Neural progenitor cell (in vitro differentiated cells): Measurements from ENCODE around the gene POR. TPM values are rescaled to one million over a fixed set of nuclear protein-coding genes. Genes with fewer than 3 reads are reported as not detected.

Source experiments
- DNase-seq: peaks from one replicate; pipeline ENCODE4 v3.0.0-alpha.2; 2016; ENCODE audit warnings: low spot score
- H2AFZ ChIP-seq: fragments of 200-600 bp; sonication (generic); replicated peaks from 2 replicates; pipeline ENCODE4 v1.6.1; 2016; ENCODE audit warnings: antibody characterized with exemption
- H3F3A ChIP-seq: fragments of 200-600 bp; sonication (generic); 2 replicates; pipeline ENCODE4 v1.6.1; 2016; ENCODE audit warnings: antibody characterized with exemption, low read depth
- H3K27ac ChIP-seq: fragments of 200-600 bp; sonication (generic); 2 replicates; pipeline ENCODE4 v1.5.1; 2016; ENCODE audit warnings: mild to moderate bottlenecking
- H3K27me3 ChIP-seq: fragments of 200-600 bp; sonication (generic); 2 replicates; pipeline ENCODE4 v1.6.1; 2016; ENCODE audit warnings: mild to moderate bottlenecking, moderate library complexity
- H3K36me3 ChIP-seq: fragments of 200-600 bp; sonication (generic); 2 replicates; pipeline ENCODE4 v1.5.1; 2016
- H3K4me1 ChIP-seq: fragments of 200-600 bp; sonication (generic); 2 replicates; pipeline ENCODE4 v1.6.1; 2016; ENCODE audit warnings: mixed run types
- H3K4me2 ChIP-seq: fragments of 200-600 bp; sonication (generic); 2 replicates; pipeline ENCODE4 v1.6.1; 2016
- H3K4me3 ChIP-seq: fragments of 200-600 bp; sonication (generic); 2 replicates; pipeline ENCODE4 v1.5.1; 2016
- H3K79me2 ChIP-seq: fragments of 200-600 bp; sonication (generic); 2 replicates; pipeline ENCODE4 v1.6.1; 2016; ENCODE audit warnings: low read depth
- H3K9ac ChIP-seq: fragments of 200-600 bp; sonication (generic); 2 replicates; pipeline ENCODE4 v1.6.1; 2016
- H3K9me3 ChIP-seq: fragments of 200-600 bp; sonication (generic); 2 replicates; pipeline ENCODE4 v1.5.1; 2016; ENCODE audit warnings: low read depth
- H4K20me1 ChIP-seq: fragments of 200-600 bp; sonication (generic); 2 replicates; pipeline ENCODE4 v1.6.1; 2016; ENCODE audit warnings: low read depth
- H3K27ac Mint-ChIP-seq: 3 replicates; pipeline ENCODE4 v1.8.0; 2021; ENCODE audit warnings: mixed read lengths
- H3K27me3 Mint-ChIP-seq: 2 replicates; pipeline ENCODE4 v1.8.0; 2022; ENCODE audit warnings: low read depth, mild to moderate bottlenecking, inconsistent platforms, moderate library complexity, mixed read lengths; ENCODE audit not compliant: insufficient read depth
- H3K36me3 Mint-ChIP-seq: 3 replicates; pipeline ENCODE4 v1.8.0; 2021; ENCODE audit warnings: mixed read lengths
- H3K4me1 Mint-ChIP-seq: 3 replicates; pipeline ENCODE4 v1.8.0; 2021; ENCODE audit warnings: mixed read lengths
- H3K4me3 Mint-ChIP-seq: 3 replicates; pipeline ENCODE4 v1.8.0; 2021; ENCODE audit warnings: mild to moderate bottlenecking, moderate library complexity, mixed read lengths
- H3K9me3 Mint-ChIP-seq: 3 replicates; pipeline ENCODE4 v1.8.0; 2020; ENCODE audit warnings: mixed read lengths
- CTCF ChIP-seq: fragments of 200-600 bp; sonication (generic); IDR thresholded peaks from 2 replicates; pipeline ENCODE4 v1.5.1; 2017; ENCODE audit warnings: antibody characterized with exemption, mild to moderate bottlenecking
- EZH2 ChIP-seq: fragments of 200-600 bp; sonication (generic); IDR thresholded peaks from 2 replicates; pipeline ENCODE4 v1.6.1; 2017; ENCODE audit warnings: antibody characterized with exemption, mild to moderate bottlenecking, moderate library complexity
- EZH2phosphoT487 ChIP-seq: fragments of 200-600 bp; sonication (generic); IDR thresholded peaks from 2 replicates; pipeline ENCODE4 v1.6.1; 2017; ENCODE audit warnings: antibody characterized with exemption
- total RNA-seq: library from RNA; depleted of rRNA; stranded (reverse); fragments of >200 nt; gene quantifications from 2 replicates; pipeline ENCODE4 v1.2.3, GENCODE V29; 2015; ENCODE audit warnings: low replicate concordance

POR gene
- total RNA-seq, 1 donor from 2014 or later: 38.6 TPM

DNA sequence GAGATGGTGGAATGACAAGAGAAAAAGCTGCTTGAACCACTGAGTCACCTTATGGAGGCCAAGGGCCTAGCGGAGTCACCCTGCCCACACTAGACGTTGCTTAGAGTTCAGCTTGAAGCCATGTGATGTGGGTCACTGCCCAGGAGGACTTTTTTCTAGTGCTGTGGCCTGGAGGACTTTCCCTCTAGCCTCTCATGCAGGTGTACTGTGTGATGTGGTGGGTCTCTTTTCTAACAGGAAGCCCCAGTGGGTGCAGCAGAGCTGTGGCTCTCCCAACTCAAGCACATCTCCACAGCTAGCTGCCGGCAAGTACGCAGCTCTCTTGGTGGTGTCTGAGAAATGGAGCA is 13.6 kb downstream of the POR start:
- Mint-ChIP-seq H3K36me3 (peaks cover 29% of the 10 kb centered on the region), H3K4me1 (peaks cover 10% of the 10 kb centered on the region), H3K27me3 (peaks cover 11% of the 10 kb centered on the region), H3K9me3 (peaks cover 6% of the 10 kb centered on the region), H3K27ac (no peak overlapping the region), H3K4me3 (no peak overlapping the region)
- Histone ChIP-seq H3K27ac (no peak overlapping the region), H3K4me2 (no peak overlapping the region), H3K9me3 (no peaks in the 10 kb centered on the region), H3K4me1 (no peaks in the 10 kb centered on the region), H3K27me3 (no peaks in the 10 kb centered on the region), H4K20me1 (peaks cover 5% of the 10 kb centered on the region), H3K9ac (no peak overlapping the region), H2AFZ (no peak overlapping the region), H3K79me2 (peaks cover 71% of the 10 kb centered on the region), H3F3A (no peaks in the 10 kb centered on the region), H3K36me3 (no peaks in the 10 kb centered on the region), H3K4me3 (no peak overlapping the region)
- TF ChIP-seq EZH2phosphoT487 (no peak), CTCF (no peak), EZH2 (no peak)
- no peak for DNase-seq

DNA sequence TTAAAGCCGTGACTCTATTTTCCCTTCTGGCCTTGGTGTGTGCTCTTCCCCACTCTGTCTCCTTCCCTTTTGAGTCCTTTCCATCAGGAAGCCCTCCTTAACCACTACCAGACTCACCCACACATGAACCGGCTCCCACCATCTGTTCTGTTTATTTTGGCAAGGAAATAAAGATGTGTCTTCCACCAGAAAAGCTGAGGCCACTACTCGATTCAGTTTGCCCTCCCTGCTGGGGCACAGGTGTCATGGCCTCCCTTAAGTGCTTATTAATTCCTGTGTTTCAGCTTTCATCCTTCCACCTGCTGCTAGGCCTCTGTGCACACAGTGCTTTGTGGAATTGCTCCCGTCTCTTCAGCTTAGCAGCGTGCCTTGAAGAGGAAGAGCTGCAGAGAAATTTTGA is 16.7 kb downstream of the POR start:
- H3K4me2 ChIP-seq: no peak overlapping the region
- TF ChIP-seq EZH2phosphoT487 (no peak), EZH2 (no peak), CTCF (no peak)
- no peak overlapping the region for H3K4me3 ChIP-seq
- H4K20me1 ChIP-seq: peaks cover 5% of the 10 kb centered on the region
- no peak for DNase-seq
- H3K27me3 ChIP-seq: no peaks in the 10 kb centered on the region
- H3K4me1 ChIP-seq: no peaks in the 10 kb centered on the region
- H3K9me3 Mint-ChIP-seq: peaks cover 6% of the 10 kb centered on the region
- no peaks in the 10 kb centered on the region for H3K9me3 ChIP-seq
- peak overlapping the region; percentile 53 for H3K4me3 Mint-ChIP-seq
- peaks cover 2% of the 10 kb centered on the region for H3F3A ChIP-seq
- no peak overlapping the region for H3K9ac ChIP-seq
- H3K27ac ChIP-seq: no peak overlapping the region
- no peak overlapping the region for H2AFZ ChIP-seq
- H3K27ac Mint-ChIP-seq: peak overlapping the region; percentile 46
- H3K4me1 Mint-ChIP-seq: peaks cover 31% of the 10 kb centered on the region
- H3K79me2 ChIP-seq: peaks cover 60% of the 10 kb centered on the region
- H3K27me3 Mint-ChIP-seq: peaks cover 7% of the 10 kb centered on the region
- peaks cover 25% of the 10 kb centered on the region for H3K36me3 Mint-ChIP-seq
- no peaks in the 10 kb centered on the region for H3K36me3 ChIP-seq

DNA sequence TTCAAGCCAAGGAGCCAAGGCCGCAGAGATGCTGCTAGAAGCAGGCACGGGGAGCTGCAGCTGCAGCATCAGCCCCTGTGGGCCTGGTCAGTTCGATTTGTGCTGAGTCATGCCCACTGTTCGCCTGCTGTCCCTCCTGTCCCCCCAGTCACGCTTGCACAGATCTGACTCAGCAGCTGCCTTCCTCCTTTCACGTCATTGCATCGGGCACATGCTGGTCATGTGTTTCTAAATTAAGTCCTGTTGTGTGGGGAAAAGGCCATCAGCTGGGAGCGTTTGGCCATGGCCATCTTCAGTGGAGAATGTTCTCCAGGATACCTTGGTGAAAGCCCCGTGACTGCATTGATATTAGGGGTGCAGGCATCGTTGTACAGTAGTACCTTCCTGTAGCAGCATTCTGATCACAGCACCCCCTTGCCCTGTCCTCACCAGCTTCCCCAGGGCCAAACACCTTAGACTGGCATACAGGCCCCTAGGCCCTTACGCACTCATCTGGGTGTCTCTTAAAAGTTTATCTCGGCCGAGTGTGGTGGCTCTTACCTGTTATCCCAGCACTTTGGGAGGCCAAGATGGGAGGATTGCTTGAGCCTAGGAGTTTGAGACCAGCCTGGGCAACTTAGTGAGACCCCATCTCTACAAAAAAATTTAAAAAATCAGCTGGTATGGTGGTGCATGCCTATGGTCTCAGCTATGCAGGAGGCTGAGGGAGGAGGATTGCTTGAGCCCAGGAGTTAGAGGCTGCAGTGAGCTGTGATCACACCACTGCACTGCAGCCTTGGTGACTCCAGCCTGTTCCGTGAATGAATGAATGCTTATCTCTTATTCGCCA is 23.2 kb downstream of the POR start:
- H3K9me3 Mint-ChIP-seq: no peaks in the 10 kb centered on the region
- H3K27me3 Mint-ChIP-seq: peaks cover 5% of the 10 kb centered on the region
- TF ChIP-seq EZH2: no peak
- TF ChIP-seq CTCF: no peak
- TF ChIP-seq EZH2phosphoT487: no peak
- peaks cover 2% of the 10 kb centered on the region for H3F3A ChIP-seq
- H3K4me1 Mint-ChIP-seq: peaks cover 33% of the 10 kb centered on the region
- no peak overlapping the region for H3K4me3 ChIP-seq
- no peak overlapping the region for H3K4me2 ChIP-seq
- H3K27ac Mint-ChIP-seq: peak overlapping the region; percentile 86
- H3K27ac ChIP-seq: no peak overlapping the region
- H3K27me3 ChIP-seq: no peaks in the 10 kb centered on the region
- H2AFZ ChIP-seq: no peak overlapping the region
- no peaks in the 10 kb centered on the region for H4K20me1 ChIP-seq
- no peaks in the 10 kb centered on the region for H3K36me3 ChIP-seq
- DNase-seq: peak; percentile 23
- peaks cover 30% of the 10 kb centered on the region for H3K79me2 ChIP-seq
- no peak overlapping the region for H3K4me3 Mint-ChIP-seq
- H3K9me3 ChIP-seq: no peaks in the 10 kb centered on the region
- H3K36me3 Mint-ChIP-seq: peaks cover 19% of the 10 kb centered on the region
- no peaks in the 10 kb centered on the region for H3K4me1 ChIP-seq
- H3K9ac ChIP-seq: no peak overlapping the region
